WI38 (cell line): Measurements from ENCODE around the gene NBL1.

Experiments
- H3K4me3 ChIP-seq: 2 replicates; pipeline ENCODE4 v1.5.1; 2011; ENCODE audit warnings: low read depth, mild to moderate bottlenecking, control low read depth, low read length
- TF ChIP-seq, protein P1 (sequence below): IDR thresholded peaks from 2 replicates; pipeline ENCODE4 v1.5.1; 2012; ENCODE audit warnings: low read depth, mild to moderate bottlenecking, control low read depth, low read length

NBL1 gene

DNA sequence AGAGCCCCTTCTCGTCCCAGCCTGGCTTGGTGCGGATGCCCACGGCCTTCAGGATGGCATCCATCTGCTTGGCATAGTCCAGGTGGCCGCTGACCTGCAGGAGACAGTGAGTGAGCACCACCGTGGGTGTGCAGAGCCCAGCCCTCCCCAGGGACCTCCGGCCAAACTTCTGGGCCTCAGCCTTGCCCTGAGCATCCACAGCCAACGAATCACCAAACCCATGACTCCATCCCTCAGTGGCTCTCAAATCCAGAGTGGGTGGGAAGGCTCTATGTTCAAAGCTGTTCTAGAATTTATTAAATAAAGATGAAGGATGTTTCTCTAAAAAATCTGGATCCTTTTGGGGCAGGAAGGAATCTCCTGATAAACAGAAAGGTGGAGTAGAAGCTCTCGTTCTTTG, 39.2 kb downstream of the NBL1 start:
- H3K4me3 ChIP-seq = no peak overlapping the region
- TF ChIP-seq, protein P1, sequence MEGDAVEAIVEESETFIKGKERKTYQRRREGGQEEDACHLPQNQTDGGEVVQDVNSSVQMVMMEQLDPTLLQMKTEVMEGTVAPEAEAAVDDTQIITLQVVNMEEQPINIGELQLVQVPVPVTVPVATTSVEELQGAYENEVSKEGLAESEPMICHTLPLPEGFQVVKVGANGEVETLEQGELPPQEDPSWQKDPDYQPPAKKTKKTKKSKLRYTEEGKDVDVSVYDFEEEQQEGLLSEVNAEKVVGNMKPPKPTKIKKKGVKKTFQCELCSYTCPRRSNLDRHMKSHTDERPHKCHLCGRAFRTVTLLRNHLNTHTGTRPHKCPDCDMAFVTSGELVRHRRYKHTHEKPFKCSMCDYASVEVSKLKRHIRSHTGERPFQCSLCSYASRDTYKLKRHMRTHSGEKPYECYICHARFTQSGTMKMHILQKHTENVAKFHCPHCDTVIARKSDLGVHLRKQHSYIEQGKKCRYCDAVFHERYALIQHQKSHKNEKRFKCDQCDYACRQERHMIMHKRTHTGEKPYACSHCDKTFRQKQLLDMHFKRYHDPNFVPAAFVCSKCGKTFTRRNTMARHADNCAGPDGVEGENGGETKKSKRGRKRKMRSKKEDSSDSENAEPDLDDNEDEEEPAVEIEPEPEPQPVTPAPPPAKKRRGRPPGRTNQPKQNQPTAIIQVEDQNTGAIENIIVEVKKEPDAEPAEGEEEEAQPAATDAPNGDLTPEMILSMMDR = no peak

DNA sequence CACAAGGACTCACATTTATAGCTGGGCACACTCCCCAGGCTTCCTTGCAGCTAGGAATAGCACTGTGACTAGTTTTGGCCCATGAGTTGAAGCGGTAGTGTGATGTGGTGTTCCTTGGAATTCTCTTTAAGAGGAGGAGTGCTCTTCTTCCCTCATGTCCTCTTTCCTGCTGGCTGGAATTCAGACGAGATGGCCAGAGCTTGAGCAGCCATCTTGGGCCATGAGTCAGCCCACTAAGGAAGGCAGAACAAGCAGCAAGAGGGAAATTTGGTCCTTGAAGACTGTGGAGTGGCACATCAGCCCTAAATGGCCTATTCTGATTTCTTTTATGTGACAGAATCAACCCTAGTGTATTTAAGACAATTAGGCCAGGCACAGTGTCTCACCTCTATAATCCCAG, 40.6 kb downstream of the NBL1 start:
- TF ChIP-seq, protein P1 = no peak

DNA sequence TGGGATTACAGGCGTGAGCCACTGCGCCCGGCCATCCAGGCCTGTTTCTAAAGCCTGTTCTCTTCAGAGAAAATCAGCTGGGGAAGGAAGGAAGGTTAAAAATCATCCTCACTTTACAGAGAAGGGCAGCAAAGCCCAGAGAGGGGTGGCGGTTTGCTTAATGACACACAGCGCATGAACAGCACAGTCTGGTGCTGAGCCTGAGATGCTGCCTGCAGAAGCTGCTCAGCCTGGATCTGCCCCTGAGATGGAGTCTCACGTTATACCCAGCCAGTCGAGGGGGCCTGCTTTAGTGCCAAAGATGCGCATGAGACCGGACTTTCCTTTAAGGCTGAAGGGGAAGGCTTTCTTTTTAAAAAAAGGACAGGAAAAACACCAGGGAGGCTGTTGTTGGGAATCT, 41.9 kb downstream of the NBL1 start:
- no peak overlapping the region for H3K4me3 ChIP-seq
- TF ChIP-seq, protein P1 = no peak

More for the DNA sequence above, 40.6 kb downstream of the NBL1 start:
- H3K4me3 ChIP-seq = no peak overlapping the region

DNA sequence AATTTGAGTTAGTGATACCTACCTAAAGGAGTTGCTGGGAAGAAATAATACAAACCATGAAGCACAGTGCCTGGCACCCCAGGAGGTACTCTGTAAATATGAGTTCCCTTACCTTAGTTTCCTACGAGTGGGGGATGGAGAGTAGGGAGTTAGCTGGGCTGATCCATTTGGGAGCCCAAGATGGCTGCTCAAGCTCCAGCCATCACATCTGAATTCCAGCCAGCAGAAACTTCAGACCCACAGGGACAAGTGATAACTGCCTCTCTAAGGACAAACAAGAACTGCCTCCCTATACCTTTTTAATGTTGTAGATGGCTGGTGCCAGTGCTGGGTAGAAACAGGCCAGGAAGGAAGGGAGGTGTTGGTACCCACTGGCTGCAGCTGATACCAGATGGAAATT, 43.3 kb downstream of the NBL1 start:
- TF ChIP-seq, protein P1 = no peak
- H3K4me3 ChIP-seq = no peak overlapping the region

DNA sequence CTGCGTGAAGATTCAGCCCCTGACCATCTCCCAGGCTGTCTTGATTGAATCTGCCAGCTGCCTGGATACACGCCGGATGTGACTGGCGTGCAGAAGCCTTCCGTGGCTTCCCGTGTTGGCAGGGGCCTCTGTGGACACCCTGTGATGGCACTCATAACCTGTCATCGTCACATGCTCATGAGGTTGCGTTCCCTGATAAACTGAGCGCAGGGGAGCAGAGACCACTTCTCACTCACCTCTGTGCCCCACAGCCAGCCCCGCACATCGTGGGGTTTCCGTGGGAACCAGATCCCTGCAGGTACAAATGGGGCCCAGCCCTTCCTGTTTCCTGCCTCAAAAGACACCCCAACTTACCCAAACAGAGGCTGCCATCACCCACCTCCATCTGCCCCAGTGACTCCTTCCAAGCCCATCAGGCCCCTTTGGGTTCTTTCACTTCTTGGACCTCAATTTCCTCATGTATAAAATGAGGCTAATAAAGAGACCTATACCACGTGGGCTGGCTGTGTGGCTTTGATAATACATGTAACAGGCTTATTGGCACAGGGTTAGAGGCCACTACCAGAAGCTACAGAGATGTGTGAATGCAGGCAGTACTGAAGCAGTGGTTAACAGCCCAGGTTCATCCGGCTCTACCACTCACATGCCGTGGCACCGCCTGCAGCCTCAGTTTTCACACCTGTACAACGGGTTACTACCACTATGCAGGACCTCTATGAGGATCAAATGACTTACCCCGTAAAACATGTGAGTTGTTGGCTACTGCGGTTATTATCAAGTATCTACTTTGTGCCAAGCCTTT, 44.1 kb downstream of the NBL1 start:
- no peak overlapping the region for H3K4me3 ChIP-seq
- TF ChIP-seq, protein P1 = no peak

DNA sequence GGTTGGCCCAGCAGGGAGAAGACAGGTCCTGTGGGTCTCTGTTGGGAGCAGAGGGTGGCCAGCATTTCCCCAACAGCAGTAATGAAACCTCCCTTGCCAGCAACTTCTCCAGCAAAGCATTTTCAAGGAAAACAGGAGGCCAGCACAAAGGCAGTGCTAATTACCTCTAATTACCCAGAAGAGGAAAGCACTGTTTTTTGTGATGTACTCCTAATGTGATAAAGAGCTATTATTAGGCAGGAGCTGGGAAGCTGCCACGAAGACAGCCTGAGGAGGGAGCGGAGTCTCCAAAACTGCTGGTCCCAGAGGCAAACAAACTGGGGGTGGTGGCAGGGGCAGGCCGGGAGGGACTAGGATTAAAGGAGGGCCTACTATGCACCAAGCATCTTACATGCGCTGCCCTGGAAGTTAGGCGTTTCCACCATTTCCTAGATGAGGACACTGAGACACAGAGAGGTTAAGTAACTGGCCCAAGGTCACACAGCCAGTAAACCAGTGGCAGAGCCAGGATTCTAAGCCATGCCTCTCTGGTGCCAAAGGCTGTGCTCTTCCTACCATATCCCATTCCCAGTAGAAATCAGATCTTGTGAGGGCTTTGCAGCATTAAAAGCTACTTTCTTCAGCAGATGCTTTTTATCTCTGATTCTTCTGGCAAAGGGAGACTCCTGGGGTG, 45.1 kb downstream of the NBL1 start:
- TF ChIP-seq, protein P1 = no peak
- H3K4me3 ChIP-seq = no peak overlapping the region

DNA sequence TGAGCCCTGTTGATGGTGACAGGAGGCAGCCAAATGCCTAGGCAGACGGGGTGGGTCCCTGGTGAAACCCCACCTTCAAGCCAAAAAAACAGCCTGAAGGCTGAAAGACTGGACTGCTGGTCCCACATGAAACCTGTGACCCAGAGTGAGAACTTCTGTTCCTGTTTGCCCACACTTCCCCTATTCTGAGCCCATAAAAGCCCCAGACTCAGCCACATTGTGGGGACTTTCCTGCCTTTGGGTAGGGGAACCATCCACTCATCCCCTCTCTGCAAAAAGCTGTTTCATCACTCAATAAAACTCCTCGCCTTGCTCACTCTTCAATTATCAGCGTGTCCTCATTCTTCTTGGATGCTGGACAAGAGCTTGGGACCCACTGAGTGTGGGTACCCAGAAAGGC, 45.7 kb downstream of the NBL1 start:
- no peak overlapping the region for H3K4me3 ChIP-seq
- TF ChIP-seq, protein P1 = no peak
